Subcutaneous adipose tissue (tissue), 4 donors: ENCODE data around the gene APOBEC2. TPM values are rescaled to one million over a fixed set of nuclear protein-coding genes. Genes with fewer than 3 reads are reported as not detected.

ENCODE experiments used
- total RNA-seq, 4 donors: library from RNA; depleted of rRNA; stranded (reverse); fragments of >200 nt; gene quantifications; one replicate each; pipeline ENCODE4 v1.1.0, GENCODE V29; 2016
- TF ChIP-seq, protein P1 (sequence below): fragments of 450-650 bp; IDR thresholded peaks from one replicate; pipeline ENCODE4 v1.5.1; 2016; ENCODE audit warnings: low read depth, mild to moderate bottlenecking, control low read depth, antibody characterized with exemption, moderate library complexity

The APOBEC2 gene
- total RNA-seq, 4 donors from 2014 or later: not detected

DNA sequence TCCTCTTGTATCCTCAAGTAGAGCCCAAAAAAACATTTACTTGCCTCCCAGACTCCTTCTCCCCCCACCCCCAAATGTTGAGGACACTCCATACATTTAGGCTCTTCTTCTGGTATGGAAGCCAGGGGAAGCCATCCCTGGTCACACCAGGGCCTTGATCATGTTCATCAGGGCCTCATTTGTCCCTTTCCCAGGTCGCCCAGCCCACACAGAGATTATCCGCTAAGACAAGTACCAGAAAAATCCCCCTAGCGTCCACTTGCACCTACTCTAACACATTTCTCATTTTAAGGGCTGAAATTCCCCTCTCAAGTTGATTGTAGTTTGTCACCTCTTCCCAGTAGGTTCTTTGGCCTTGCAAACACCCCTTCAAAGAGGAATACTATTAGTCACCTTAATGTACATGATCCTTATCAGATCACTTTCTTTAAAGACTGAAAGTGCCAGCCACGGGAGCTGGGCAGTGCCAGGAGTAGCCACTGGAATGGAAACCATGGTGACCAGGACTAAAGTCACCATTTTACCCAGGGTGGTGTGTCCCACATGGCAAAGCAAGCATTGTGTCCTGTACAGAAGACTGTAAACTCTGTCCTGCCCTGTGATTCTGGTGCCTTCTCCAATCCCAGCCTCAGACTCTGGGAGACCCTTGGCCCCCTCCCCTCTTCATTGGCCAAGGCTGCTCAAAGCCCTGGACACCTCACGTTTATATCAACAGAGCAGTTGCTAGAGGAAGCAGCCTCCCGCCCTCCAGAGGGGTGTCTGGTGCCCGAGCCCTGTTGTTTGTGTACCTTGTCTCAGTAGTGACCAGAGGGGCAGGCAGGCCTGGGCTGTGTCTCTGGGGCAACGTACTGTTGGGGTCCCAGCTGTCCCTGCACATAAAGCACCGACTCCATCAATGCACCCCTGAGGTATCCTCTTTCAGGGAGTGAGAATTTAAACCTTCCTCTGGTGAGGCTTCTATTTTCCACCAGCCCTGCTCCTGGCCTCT lies 5.0 kb upstream of the APOBEC2 start:
- TF ChIP-seq, protein P1, sequence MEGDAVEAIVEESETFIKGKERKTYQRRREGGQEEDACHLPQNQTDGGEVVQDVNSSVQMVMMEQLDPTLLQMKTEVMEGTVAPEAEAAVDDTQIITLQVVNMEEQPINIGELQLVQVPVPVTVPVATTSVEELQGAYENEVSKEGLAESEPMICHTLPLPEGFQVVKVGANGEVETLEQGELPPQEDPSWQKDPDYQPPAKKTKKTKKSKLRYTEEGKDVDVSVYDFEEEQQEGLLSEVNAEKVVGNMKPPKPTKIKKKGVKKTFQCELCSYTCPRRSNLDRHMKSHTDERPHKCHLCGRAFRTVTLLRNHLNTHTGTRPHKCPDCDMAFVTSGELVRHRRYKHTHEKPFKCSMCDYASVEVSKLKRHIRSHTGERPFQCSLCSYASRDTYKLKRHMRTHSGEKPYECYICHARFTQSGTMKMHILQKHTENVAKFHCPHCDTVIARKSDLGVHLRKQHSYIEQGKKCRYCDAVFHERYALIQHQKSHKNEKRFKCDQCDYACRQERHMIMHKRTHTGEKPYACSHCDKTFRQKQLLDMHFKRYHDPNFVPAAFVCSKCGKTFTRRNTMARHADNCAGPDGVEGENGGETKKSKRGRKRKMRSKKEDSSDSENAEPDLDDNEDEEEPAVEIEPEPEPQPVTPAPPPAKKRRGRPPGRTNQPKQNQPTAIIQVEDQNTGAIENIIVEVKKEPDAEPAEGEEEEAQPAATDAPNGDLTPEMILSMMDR: no peak

DNA sequence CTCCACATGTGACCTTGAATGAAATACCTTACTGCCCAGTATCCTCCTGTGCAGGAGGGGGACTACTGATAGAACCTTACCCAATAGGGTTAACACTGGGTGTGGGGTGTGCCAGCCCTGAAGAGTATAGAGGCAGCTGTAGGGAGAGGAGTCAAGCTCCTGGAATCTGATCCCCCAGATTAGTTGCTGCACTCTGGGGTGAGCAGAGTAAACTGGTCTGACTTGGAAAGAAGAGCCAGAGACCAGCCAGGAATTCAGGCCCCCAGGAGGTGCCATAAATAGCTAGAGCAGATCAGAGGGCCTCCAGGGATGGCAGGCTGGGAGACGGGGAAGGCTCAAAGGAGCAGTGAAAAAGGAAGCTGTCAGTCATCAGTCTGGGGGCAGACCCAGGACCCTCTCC lies 3.5 kb upstream of the APOBEC2 start:
- TF ChIP-seq, protein P1: no peak

DNA sequence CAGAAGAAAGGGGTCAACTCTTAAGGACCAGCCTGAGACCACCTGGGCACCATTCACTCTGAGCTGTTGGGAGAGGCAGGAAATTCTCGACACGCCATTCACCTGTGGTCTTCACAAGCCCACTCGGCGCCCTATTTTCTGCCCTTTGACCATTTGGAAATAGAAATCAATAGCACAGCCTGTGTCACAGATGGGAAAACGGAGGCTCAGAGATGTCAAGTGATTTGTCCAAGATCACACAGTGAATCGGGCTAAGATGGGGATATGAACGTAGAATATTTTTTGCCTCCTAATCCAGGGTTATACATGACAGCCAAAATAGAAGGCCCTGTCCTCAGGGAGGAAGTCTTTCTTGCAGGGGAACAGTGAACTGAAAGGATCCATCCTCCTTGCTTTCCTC lies 3.0 kb upstream of the APOBEC2 start:
- TF ChIP-seq, protein P1: no peak

DNA sequence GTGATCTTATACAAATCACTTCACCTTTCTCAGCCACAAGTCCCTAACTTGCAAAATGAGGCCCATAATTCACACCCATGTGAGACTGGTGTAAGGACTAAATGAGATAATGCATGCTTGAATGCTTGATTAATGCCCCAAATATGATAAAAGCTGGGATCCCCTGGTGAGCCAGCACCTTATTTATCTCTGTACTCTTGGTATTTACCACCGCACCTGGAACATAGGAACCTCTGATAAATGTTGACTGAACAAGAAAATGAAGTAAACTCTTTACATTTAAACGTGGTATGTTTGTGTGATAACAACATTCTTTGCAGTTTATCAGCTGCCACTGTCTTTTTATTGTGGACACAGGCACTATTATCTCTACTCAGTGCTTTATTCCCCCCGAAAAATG lies 2.5 kb upstream of the APOBEC2 start:
- TF ChIP-seq, protein P1: no peak

DNA sequence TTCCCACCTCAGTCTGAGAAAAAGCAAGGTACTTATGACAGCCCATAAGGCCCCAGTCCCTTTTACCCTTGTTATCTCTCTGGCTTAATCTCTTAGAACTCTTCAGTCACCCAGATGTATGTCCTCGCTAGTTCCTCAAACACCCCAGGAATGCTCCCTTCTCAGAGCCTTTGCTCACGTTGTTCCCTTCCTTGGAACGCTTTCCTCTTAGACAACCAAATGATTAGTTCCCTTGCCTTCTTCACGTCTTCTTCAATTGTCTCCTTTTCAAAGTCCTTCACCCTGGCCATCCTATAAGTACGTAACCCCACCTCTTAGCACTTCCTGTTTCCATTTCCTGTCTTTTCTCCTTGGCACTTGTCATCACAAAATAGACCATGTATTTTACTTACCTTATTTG lies 1.1 kb upstream of the APOBEC2 start:
- TF ChIP-seq, protein P1: no peak

DNA sequence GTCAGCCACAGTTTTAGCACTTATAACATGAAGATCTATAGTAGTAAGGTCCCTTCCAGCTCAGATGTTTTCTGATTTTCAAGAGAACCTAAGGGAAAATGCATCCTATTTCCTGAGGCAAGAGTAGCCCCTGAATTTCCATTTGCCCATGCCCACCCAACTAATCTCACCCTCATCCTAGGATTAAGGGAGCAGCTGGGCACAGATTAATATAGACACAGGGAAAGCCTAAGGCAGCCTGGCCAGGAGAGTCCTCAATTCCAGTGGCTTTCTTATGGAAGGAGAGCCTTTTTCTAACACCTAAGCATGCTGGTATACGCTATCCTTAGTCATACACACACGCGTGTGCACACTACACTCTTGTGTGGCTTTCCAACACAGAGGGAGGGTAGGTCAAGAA lies 1.5 kb downstream of the APOBEC2 start:
- TF ChIP-seq, protein P1: no peak

DNA sequence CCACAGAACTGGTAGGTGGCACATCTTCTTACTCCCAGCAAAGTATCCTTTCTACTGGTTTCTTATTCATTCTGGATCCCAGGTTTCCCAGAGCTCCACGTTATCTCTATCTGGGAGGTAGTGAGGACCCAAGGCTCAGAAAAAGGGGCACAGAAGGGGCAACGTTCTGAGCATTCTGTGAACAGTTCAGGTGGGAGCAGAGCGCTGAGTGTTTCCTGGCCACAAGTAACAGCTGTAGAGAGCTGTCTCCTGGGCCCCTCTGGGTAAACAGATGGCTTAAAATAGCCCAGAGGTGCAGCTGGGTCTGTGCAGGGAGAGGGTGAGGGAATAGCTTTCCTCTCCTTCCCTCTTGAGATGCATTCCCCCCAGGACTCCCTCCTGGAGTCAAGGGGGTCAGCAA lies 2.1 kb downstream of the APOBEC2 start:
- TF ChIP-seq, protein P1: no peak
